Effector CD4-positive, alpha-beta T cell (primary cell): ENCODE data around the gene MRGPRF.

Source experiments
- DNase-seq: peaks from one replicate; pipeline ENCODE4 v3.0.0-alpha.2; 2020

Gene MRGPRF

GRCh38 chr11:69018924-69019323 lies 5.9 kb upstream of the MRGPRF start:
- DNase-seq, result no peak

DNA sequence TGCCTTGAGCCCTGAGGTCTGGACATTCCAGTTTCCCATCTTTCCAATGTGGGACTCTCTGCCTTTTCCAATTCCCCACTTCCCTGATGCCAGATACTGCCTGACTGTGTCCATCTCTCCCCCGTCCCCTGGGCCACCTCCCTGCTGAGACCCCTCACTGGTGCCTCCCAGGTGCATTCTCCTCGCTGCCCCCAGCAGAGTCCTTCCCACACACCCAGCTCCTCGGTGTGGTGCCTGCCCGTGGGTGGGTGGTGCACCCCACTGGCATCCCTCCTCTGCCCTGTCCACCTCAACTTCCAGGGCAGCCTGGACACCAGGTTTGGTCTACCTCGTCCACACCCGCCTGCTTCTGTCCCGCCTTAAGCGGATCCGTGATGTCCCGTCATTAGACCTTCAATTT lies 4.9 kb upstream of the MRGPRF start:
- no peak for DNase-seq

DNA sequence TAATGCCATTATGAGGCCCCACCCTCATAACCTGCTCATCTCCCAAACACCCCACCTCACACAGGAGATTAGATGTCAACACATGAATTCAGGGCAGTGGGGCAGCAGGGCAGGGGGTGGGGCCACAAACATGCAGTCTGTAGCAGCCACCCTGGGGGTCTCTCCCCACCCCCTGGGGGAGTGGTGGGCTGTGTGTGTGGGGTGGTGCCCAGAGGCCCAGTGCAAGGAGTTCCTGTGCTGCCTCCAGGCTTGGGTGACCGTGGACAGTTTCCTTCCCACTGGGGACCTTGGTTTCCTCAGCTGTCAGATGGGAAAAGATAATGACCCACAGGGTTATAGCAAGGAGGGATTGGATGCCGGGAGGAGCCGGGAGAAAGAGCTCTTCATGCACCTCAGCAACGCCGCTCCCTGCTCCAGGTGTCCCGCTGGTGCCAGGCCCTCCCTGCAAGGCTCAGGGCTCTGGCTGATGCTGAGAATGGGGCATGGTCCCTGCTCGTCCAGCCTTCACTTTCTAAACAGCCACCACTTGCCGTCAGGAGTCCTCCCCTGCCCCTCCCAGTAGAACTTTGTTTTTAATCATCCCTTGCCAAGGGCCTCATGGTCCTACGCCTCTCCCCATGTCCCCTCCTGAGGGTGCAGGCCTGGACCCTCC lies 2.0 kb upstream of the MRGPRF start:
- DNase-seq, result no peak

GRCh38 chr11:69014084-69014851 lies 1.2 kb upstream of the MRGPRF start:
- no peak for DNase-seq

DNA sequence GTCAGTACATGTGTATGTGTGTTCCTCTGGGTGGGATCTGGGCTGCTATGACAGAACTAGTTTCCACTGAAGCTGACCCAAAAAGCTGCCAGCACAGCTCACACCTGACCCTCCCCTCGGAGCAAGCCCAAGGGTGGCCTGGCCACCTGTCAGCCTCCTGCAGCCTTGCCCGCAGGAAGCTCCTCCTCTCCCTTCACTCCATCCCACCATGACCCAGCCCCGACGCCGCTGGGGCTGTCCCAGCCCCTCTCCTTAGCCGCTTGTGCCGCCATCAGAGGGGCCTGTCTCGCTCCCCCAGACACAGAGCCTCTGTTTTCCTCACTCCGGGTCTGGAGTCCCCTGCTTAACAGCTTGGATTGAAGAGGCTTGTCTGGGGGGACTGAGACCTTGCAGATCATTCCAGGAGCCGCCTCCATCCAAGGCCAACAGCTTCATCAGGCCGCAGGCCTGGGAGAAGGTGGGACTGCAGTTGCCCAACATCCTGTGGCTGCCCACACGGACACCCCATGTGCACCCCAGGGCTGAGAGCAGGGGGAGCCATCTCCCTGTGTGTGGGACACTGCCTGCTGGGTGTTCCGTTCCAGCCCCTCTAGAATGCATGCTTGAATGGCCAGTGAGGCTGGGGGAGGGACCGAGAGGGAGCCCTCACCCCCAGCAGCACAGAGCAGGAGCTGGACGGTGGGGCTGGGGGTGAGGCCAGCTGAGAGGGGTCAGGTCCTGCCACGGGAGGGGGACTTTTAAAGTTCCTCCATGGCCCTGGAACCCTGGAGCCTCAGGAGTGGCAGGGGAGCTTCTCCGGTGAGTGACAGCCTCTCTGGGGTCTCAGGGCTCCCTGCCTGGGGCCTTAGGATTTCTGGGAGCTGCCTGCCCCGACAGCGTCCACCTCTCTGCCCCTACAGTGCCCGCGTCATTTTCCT lies 696 bp downstream of the MRGPRF start:
- DNase-seq, result no peak

- DNase-seq, result no peak
These were observed 1.4 kb downstream of the MRGPRF start for GRCh38 chr11:69011624-69012091.

- DNase-seq, result no peak
These were observed 2.0 kb downstream of the MRGPRF start for GRCh38 chr11:69010964-69011623.

DNA sequence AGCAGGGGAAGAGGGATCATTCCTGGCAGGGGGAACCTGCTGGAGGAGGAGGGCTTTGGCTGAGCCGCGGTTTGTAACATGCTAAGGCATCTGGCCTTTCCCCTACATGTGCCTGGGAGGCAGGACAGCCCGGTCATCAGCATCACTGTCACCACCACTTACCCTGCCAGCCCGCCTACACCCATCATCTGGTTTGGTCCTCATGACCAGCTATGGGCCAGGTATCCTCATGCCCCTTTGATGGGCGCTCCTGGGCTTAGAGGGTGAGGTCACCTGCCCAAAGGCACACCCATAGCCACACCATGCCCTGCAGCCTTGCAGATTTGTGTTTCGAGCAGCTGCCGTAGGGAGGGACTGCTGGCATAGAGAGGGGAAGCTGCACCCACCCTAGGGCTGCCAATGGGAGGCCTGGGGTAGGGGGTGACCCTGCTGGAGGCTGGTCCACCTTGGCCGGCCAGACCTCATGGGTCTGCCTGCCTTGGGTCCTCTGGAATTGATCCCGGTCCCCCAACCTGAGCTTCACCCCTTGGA lies 2.6 kb downstream of the MRGPRF start:
- no peak for DNase-seq

GRCh38 chr11:69009441-69010211 lies 3.4 kb downstream of the MRGPRF start:
- no peak for DNase-seq

- DNase-seq, result no peak
These were observed 4.2 kb downstream of the MRGPRF start for GRCh38 chr11:69008737-69009440.

DNA sequence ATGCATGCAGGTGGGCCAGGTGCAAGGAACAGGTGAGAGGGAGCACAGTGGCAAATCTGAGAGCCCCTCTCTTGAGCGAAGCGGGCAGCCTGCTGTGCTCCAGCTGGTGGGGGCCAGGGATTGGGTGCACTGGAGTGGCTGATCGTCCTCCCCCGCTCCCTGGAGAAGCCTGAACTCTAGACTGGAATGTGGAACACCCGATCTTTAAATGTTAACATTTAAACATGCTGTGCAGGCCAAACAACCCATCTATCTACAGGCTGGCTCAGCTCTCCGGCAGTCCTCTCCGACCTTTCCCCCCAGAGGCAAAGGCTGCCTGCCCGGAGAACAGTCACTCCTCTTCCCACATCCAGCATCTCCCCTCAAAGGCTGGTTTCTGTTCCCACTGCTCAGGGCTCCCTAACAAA lies 5.1 kb downstream of the MRGPRF start:
- no peak for DNase-seq

DNA sequence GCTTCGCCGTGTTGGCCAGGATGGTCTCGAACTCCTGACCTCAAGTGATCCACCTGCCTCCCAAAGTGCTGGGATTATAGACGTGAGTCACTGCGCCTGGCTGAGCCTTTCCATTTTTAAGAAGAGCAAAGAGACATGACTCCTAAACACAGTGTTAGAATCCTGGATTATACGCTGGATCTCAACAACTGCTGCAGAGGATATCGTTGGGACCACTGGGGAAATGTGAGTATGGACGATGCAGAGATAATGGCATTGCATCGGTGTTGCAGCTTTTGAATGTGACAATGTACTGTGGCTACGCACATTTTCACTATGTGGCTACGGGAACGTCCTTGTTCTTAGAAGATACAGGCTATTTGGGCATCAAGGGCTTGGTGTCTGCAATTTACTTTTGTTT lies 6.2 kb downstream of the MRGPRF start:
- DNase-seq, result no peak

- DNase-seq, result no peak
These were observed 7.2 kb downstream of the MRGPRF start for GRCh38 chr11:69005631-69006368.

- DNase-seq, result no peak
These were observed 7.8 kb downstream of the MRGPRF start for GRCh38 chr11:69005183-69005630.

GRCh38 chr11:69004411-69005182 lies 8.4 kb downstream of the MRGPRF start:
- DNase-seq, result no peak

DNA sequence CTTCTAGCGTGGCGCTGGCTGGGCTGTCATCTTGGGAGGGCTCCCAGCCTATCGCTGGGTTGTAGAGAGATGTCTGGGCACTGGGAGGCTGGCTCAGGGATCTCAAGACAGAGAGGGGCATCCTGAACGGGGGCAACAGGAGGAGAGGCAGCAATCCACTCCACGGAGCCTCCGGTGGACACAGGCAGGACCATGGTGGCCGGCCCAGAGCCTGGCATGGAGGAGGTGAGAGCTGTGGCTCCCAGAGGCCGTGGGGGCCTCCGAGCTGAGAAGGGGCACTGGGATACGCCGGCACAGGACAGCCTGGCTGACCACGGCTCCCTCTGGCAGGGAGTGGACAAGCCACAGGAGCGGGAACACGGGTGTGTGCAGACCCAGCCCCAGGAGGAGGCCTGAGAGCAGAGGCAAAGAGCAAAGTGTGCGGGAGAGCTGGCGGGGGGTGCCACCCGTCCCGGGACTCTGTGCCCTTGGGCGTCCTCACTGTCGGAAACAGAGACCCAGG lies 9.1 kb downstream of the MRGPRF start:
- no peak for DNase-seq

DNA sequence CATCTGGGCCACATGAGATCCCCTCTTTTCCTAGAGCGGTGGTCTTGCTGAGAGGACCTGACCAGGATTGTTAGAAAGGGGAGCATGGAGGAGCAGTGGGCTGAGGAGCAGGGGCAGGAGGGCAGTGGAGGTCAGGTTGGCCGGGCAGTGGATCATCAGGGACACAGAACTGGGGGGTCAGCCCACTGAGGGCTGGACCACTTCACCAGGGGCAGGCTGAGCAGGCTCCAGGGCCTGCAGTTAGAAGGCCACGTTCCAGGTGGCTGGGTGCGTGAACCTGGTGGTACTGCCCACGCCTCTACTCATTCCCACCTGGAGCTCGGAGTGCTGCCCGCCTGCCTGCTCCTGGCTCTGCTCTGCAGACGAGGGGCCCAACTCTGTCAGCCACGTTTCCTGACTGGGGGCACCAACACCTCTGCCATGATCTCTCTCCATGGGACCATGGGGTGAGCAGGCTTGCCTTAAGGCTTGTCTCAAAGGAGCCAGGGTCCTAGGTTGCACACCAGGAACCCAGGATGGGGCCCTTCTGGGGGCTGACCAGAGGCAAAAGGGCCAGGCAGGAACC lies 9.7 kb downstream of the MRGPRF start:
- DNase-seq, result no peak

- no peak for DNase-seq
These were observed 10.3 kb downstream of the MRGPRF start for GRCh38 chr11:69002570-69003231.
